ENCODE measurements around the gene CD300LB. TPM values are rescaled to one million over a fixed set of nuclear protein-coding genes. Genes with fewer than 3 reads are reported as not detected.
"Not testable (repeated sequence)": the region's sequence is repeated elsewhere in the genome, so short reads cannot be mapped to it uniquely, and the experiment has no call there.

Gene CD300LB
- total RNA-seq, 1 donor from 2014 or later, result not detected

- no peak overlapping the region for H3K4me3 Mint-ChIP-seq (ENCODE audit: unreplicated experiment)
- no peak overlapping the region for H3K27ac Mint-ChIP-seq (ENCODE audit: unreplicated experiment)
- no peaks in the 10 kb centered on the region for H3K9me3 Mint-ChIP-seq (ENCODE audit: unreplicated experiment)
- no peaks in the 10 kb centered on the region for H3K4me1 Mint-ChIP-seq (ENCODE audit: unreplicated experiment)
- peak; percentile 42 for DNase-seq (ENCODE audit: extremely low spot score, unreplicated experiment)
- H3K27me3 Mint-ChIP-seq (ENCODE audit: unreplicated experiment), result peaks cover 11% of the 10 kb centered on the region
- no peaks in the 10 kb centered on the region for H3K36me3 Mint-ChIP-seq (ENCODE audit: unreplicated experiment)
- TF ChIP-seq, protein P1, sequence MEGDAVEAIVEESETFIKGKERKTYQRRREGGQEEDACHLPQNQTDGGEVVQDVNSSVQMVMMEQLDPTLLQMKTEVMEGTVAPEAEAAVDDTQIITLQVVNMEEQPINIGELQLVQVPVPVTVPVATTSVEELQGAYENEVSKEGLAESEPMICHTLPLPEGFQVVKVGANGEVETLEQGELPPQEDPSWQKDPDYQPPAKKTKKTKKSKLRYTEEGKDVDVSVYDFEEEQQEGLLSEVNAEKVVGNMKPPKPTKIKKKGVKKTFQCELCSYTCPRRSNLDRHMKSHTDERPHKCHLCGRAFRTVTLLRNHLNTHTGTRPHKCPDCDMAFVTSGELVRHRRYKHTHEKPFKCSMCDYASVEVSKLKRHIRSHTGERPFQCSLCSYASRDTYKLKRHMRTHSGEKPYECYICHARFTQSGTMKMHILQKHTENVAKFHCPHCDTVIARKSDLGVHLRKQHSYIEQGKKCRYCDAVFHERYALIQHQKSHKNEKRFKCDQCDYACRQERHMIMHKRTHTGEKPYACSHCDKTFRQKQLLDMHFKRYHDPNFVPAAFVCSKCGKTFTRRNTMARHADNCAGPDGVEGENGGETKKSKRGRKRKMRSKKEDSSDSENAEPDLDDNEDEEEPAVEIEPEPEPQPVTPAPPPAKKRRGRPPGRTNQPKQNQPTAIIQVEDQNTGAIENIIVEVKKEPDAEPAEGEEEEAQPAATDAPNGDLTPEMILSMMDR (IDR thresholded peaks at IDR 0.05), result no peak
These were observed 33.8 kb downstream of the CD300LB start for GRCh38 chr17:74497471-74497870.

DNA sequence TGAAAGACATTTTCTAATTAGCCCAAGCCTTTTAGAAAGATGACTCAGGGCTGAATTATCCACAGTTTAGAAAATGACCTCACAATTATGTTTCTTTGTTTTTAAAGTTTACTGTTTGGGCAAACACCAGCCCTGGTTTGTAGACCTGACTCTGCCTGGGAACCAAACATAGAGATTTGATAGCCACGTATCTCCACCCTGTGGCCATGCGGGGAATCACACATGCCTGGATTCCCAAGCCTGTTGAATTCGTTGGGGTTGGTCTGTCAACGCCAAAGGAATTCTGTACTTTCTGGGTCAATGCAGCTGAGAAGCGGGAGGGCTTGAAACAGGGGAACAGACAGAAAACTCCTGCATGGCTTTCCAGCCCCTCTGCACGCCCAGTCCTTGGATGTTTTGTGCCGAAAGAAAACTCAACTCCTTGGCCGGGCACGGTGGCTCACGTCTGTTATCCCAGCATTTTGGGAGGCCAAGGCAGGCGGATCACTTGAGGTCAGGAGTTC lies 37.9 kb downstream of the CD300LB start:
- H3K27me3 Mint-ChIP-seq (ENCODE audit: unreplicated experiment), result peaks cover 22% of the 10 kb centered on the region
- H3K4me3 Mint-ChIP-seq (ENCODE audit: unreplicated experiment), result no peak overlapping the region
- H3K36me3 Mint-ChIP-seq (ENCODE audit: unreplicated experiment), result no peaks in the 10 kb centered on the region
- no peak for DNase-seq (ENCODE audit: extremely low spot score, unreplicated experiment)
- H3K9me3 Mint-ChIP-seq (ENCODE audit: unreplicated experiment), result no peaks in the 10 kb centered on the region
- TF ChIP-seq, protein P1 (IDR thresholded peaks at IDR 0.05), result peak; percentile 83
- no peaks in the 10 kb centered on the region for H3K4me1 Mint-ChIP-seq (ENCODE audit: unreplicated experiment)
- no peak overlapping the region for H3K27ac Mint-ChIP-seq (ENCODE audit: unreplicated experiment)

DNA sequence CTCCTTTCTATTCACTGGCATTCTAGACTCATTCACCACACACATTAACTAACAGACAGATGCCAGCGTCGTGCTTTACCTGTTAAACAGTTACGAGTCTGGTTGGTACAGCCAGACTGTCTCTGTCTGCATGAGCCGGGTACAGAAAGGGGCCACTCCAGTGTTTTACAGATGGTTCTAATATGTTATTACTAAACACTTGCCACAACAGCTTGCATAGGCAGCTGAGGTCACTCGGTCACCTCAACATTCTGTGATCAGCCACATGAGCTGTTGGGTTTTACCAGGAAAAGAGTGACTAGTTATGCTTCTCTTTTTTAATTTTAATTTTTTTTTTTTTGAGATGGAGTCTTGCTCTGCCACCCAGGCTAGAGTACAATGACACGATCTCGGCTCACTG lies 39.6 kb downstream of the CD300LB start:
- no peak overlapping the region for H3K4me3 Mint-ChIP-seq (ENCODE audit: unreplicated experiment)
- H3K27ac Mint-ChIP-seq (ENCODE audit: unreplicated experiment), result no peak overlapping the region
- H3K9me3 Mint-ChIP-seq (ENCODE audit: unreplicated experiment), result no peaks in the 10 kb centered on the region
- no peaks in the 10 kb centered on the region for H3K4me1 Mint-ChIP-seq (ENCODE audit: unreplicated experiment)
- no peak for DNase-seq (ENCODE audit: extremely low spot score, unreplicated experiment)
- TF ChIP-seq, protein P1 (IDR thresholded peaks at IDR 0.05), result no peak
- H3K27me3 Mint-ChIP-seq (ENCODE audit: unreplicated experiment), result peaks cover 21% of the 10 kb centered on the region
- no peaks in the 10 kb centered on the region for H3K36me3 Mint-ChIP-seq (ENCODE audit: unreplicated experiment)

DNA sequence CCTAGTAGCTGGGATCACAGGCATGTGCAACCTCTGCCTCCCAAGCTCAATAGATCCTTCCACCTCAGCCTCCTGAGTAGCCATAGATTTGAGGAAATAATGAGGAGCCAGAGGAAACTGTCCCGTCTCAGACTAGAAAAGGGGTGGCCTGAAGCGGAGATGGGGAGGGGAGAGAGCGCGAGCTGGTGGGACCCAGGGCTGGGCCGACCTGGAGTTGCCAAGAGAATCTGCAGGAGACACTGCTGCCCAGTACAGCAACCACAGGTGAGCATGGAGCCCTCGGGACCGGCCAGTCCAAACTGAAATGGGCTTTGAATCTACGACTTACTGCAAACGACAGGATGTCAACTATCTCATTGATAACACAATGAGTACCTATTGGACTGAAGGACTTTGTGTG lies 40.6 kb downstream of the CD300LB start:
- H3K4me1 Mint-ChIP-seq (ENCODE audit: unreplicated experiment), result no peaks in the 10 kb centered on the region
- H3K27me3 Mint-ChIP-seq (ENCODE audit: unreplicated experiment), result peaks cover 21% of the 10 kb centered on the region
- no peak overlapping the region for H3K27ac Mint-ChIP-seq (ENCODE audit: unreplicated experiment)
- H3K4me3 Mint-ChIP-seq (ENCODE audit: unreplicated experiment), result no peak overlapping the region
- TF ChIP-seq, protein P1 (IDR thresholded peaks at IDR 0.05), result no peak
- DNase-seq (ENCODE audit: extremely low spot score, unreplicated experiment), result no peak
- H3K36me3 Mint-ChIP-seq (ENCODE audit: unreplicated experiment), result no peaks in the 10 kb centered on the region
- H3K9me3 Mint-ChIP-seq (ENCODE audit: unreplicated experiment), result no peaks in the 10 kb centered on the region

GRCh38 chr17:74488276-74488675 lies 43.0 kb downstream of the CD300LB start:
- H3K9me3 Mint-ChIP-seq (ENCODE audit: unreplicated experiment); H3K4me3 Mint-ChIP-seq (ENCODE audit: unreplicated experiment); H3K36me3 Mint-ChIP-seq (ENCODE audit: unreplicated experiment); H3K27ac Mint-ChIP-seq (ENCODE audit: unreplicated experiment); H3K4me1 Mint-ChIP-seq (ENCODE audit: unreplicated experiment): not testable (repeated sequence)
- DNase-seq (ENCODE audit: extremely low spot score, unreplicated experiment), result peak; percentile 21
- H3K27me3 Mint-ChIP-seq (ENCODE audit: unreplicated experiment), result peaks cover 20% of the 10 kb centered on the region

GRCh38 chr17:74485841-74486240 lies 45.4 kb downstream of the CD300LB start:
- H3K4me1 Mint-ChIP-seq (ENCODE audit: unreplicated experiment), result no peaks in the 10 kb centered on the region
- no peak overlapping the region for H3K27ac Mint-ChIP-seq (ENCODE audit: unreplicated experiment)
- TF ChIP-seq, protein P1 (IDR thresholded peaks at IDR 0.05), result no peak
- DNase-seq (ENCODE audit: extremely low spot score, unreplicated experiment), result no peak
- peaks cover 22% of the 10 kb centered on the region for H3K27me3 Mint-ChIP-seq (ENCODE audit: unreplicated experiment)
- H3K4me3 Mint-ChIP-seq (ENCODE audit: unreplicated experiment), result no peak overlapping the region
- no peaks in the 10 kb centered on the region for H3K9me3 Mint-ChIP-seq (ENCODE audit: unreplicated experiment)
- H3K36me3 Mint-ChIP-seq (ENCODE audit: unreplicated experiment), result no peaks in the 10 kb centered on the region

Data from osteocyte (in vitro differentiated cells).